GM18861 (cell line): ENCODE results near the gene TP53I11.

Experiments used
- ATAC-seq: cut with Tn5 transposase; IDR thresholded peaks from one replicate; pipeline ENCODE4 v1.9.1; 2021; ENCODE audit not compliant: unreplicated experiment

The TP53I11 gene

DNA sequence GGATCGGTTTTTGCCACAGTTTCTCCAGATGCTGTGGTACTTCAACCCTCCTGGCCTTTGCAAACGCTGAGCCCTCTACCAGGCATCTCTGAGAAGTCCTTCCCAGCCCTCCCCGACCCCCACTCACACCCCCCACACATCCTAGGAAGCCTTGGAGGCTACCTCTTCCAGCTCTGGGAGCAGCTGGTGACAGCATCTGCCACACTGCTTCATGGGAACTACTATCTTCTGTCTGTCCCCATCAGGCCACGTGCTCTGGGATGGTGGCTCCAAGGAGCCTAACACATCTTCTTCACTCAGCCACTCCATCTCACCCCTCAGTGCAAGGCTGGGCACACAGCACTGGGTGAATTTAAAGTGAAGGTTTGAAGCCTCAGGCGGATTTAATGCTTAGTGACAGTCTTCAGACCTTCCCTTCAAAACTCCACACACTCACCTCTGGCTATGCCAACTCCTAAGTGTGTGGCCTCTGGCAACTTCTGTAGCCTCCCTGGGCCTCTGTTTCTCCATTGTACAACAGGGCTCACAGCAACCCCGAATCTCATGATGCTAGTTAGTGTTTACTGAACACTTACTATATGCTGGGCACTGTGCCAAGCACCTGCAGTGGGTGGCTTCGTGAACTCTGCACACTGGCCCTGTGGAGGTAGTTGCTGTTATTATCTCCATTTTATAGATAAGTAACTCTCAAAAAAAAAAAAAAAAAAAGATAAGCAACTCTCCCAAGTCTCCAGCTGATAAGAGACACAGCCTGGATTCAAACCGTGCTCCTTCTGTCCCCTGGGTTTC is 7.3 kb upstream of the TP53I11 start:
- no peak for ATAC-seq

DNA sequence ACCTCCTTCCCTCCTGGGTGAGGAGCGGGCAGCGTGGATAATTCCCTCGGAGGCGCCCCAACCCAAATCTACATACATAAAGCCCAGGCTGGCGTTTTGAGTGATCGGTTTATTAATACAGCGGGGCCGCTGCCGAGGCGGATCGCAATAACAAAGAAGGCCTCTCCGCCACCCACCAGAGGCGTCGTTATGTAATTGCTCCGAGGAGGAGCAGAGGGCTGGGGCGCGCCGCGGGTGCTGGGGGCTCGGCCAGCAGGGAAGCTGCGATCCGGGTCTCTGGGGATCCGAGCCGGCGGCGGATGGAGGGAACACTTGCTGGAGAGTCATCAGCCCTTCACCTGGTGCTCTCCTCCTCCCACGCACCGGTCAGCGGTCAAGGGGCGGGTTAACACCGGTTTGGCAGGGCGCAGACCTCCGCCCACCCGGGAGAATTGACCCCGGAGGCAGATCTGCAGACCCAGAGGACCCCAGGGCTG is 6.4 kb upstream of the TP53I11 start:
- no peak for ATAC-seq

DNA sequence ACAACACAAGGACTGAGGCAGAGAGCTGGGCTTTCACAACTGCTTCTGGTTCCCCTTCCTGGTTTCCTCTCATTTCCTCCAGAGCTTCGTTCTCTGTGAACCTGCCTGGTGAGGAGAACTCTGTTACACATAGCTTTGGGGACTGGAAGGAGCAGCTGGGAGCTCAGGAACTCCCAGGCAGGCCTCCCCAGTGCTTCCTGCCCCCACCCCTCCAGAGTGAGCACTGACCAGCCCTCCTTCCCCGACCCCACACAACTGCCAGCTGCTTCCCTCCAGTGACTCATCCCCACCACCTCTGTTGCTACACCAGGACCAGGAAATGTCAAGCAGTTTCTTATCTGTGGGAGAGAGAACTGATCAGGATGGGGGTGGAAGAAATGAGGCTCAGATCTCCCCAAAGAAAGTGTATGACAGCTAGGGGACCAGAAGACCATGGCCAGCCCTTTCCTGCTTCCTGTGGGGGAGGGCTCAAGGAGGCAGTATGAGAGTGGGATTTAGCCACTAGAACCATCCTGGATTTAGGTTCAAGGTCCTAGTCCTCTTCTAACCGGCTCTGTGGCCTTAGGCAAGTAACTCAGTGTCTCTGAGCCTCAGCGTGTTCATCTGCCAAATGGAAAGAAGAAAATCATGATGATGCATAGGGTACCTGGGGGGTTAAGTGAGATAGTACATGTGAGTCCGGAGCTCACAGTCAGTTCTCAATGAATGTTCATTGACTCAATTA is 4.5 kb upstream of the TP53I11 start:
- ATAC-seq = no peak

DNA sequence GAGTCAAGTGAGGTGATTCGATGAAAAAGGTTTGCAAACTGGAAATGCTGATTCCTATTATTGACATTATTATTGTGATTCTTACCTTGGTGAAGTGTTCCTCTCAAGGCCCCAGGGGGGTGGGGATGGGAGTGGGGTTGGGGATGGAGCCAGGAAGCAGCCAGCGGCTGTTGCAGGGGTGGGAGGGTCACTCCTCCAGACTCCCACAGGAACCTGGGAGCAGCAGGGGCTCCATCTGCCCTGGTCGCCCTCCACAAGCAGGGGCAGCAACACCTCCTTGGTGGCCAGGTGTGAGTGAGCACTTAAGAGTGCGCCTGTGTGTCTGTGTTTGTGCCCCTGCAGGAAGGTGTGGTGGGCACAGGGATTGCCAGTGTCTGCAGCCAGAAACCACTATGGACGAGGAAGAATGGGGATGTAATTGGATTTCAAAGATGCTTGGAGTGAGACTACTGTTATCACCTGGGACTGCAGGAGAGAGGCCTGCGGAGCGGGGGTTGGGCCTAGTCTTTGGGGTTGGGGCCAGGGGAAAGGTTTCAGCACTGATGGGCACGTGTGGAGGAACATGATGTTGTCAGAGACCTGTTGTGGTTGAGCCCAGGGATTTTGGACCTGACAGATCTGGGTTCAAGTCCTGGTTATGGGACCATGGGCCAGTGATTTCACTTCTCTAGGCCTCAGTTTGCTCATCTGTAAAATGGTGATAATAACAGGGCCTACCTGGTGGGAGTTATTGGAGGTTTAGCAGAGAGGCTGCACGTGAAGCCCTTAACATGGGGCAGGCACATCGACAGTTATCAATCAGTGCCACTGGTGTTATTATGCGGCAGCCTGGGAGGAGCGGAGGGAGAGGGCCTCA is 3.6 kb upstream of the TP53I11 start:
- no peak for ATAC-seq

DNA sequence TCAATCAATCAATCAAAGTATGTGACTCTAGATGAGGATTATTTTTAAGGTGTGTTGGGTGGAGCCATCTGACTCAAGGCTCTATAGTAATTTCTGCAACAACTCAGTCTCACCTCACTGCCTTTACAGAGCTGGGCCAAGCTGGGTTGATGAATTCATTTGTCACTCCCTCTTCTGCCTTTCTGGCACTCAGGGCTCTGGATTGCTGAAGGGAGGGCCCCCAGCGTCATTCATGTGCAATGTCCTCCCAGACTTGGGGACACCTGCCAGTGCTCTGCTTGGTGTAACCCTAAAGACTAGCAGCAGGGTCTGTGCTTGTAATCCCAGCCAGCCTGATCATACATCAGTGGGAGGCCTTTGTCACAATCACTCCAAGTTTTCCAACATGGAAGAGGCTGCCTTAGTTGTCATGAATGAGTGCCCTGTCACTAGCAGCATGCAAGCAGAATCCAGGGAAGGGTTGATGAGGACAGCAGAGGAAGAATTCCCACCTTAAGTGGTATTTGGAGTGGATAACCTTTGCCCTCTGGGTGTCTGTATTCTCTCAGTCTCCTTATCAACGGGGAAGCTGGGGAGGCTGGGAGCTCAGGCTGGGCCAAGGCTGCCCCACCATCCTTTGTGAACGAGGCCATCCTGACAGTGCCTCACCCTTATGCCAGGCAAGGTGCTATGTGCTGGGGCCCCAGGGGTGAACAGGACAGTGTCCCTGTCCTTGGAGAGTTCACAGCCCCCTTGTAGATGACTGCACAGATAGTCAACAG is 2.0 kb upstream of the TP53I11 start:
- no peak for ATAC-seq

DNA sequence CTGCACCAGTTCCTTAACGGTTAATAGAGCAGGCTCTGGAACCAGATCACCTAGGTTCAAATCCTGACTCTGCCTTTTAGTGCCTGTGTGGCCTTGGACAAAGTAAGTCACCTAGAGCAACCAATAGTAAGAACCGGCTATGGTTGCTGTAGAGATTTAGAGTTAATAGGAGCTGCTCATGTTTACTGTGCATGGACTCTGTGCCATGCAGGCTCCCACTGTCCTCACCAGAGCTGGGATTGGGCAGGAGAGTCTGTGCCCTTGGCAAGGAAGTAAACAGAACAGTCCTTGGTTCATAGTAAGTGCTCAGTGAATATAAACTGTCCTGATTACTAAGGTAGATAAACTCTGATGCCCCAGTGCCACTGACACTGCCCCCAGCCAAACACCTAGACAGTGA is 1.4 kb upstream of the TP53I11 start:
- ATAC-seq = no peak

DNA sequence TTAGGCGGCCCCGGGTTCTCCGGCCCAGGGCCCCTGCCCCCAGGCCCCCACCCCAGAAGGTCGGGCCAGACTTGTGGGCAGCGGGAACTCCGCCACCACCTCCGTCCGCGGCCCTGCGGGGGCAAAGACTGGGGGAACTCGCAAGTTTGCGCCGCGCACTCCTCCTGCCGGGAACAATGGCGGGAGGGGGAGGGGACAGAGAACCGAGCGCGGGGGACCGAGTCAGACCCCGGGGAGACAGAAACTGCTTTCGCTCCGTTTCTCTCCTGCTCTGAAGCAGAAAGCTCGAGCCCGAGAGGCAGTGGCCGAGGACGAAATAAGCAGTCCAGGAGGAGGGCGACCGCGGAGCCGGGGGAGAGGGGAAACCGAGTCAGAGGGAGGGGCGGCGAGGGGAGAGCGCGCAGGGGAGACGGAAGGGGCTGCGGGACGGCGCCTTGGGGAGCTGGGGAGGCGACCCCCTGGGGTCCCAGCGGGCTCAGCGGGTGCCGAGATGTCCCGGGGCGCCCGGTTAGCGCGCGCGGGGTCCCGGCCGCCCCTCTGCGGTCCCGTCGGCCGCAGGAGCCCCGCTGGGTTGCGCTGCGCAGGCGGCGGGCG is 555 bp downstream of the TP53I11 start:
- no peak for ATAC-seq

DNA sequence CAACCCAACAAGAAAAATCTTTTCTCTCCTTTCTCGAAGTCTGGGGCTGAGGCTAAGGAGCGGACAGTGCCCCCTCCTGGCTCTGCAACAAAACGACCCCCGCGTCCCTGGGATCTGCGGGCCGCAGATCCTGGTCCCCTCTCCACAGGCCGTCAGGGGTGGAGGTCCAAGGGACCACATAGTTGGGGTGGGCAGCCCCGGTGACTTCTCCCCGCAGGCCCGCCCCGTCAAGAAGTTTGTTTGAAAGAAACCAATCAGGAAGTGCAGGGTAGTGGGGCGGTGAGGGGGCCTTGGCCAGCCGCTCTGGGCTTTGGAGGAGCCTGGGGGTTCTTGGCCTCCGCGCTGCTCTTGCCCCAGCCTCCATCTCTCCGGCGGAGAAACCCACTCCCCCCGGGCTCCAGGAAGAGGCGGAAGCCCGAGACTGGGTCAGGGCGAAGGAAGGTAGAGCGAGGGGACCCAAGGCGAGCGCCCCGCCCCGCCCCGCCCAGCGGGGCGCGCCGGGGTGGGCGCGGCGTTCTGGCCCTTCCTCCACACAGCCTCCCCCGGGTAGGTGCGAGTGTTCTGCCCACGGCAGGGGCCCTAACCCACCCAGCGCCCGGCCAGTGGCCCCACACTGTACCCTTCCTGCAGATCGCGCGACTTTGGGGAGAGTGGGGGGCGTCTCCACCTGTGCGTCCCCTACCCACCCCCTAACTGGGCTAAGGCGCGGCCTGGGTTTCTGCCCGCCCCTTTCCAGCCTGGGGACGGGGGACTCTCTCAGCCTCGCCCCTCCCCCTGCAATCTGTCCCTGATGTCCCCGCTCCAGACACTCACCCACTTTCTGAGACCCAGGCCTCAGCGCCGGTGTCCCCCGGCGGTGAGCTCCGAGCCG is 1.3 kb downstream of the TP53I11 start:
- ATAC-seq = no peak

DNA sequence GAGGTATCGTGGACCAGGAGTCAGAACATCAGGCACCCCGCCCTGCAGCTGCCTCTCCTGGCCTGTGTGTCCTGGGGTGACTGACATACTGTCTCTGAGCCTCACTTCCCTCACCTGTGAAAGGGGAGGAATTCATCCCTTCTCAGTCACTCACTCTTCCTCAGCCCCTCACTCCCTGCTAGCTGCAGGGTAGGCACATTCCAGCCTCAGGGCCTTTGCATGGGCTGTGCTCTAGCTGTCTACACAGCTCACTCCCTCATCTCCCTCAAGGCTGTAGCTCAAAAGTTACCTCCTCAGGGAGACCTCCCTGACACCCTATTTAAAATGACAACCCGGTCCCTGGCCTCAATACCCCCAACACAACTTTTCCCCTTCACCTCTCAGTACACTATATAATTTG is 2.5 kb downstream of the TP53I11 start:
- ATAC-seq = no peak

DNA sequence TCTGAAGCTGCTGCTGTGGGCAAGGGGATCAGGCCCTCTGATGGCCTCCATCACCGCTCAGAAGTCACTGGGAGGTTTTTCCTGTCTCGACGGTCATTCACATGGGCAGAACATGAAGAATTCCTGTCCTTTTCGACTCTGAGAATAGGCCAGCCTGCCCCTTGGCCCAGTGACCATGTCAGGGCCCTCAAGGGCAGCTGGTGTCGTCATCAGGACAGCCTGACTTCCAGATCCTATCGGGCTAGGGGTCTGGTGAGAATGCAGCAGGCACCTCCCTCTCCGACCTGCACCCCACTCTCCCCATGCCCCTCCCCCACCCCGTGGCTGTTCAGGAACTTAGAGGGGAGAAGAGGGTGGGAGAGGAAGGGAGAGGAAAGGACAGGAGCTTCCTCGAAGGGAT is 3.6 kb downstream of the TP53I11 start:
- no peak for ATAC-seq

DNA sequence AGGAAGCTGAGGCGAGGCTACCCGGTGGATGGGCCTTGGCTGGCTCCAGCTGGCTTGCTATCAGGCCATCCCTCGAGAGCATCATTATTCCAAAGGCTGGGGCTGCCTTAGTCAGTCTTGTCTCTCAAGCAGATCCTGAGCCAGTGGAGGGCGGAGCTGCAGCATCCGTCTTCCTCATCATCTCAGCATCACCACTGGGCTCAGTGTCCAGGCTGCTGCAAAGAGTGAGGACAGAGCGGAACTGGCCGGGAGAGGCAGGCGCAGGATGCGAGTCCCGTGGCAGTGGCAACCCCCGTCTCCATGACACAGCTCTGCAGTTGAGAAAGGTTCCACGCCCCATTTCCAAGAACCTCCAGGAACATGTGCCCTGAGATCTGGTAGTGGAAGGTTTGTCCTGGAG is 4.4 kb downstream of the TP53I11 start:
- no peak for ATAC-seq

DNA sequence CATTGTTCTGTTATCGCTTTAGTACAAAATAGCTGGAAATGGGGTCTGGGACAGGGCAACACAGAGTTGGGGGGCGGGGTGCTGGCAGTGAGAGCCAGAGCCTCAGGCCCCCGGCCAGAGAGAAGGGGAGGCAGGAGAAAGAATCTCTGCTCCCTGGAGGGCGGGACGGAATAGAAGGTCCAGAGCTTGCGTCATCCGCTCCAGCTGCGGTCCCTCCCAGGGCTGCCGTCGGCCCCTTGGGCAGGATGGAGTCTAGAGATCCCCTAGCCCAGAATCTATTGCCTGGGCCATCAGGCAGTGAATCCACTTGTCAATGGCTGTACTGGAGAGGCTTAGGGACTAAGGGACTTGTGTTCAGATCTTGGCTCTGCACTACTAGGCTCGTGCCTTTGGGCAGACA is 5.0 kb downstream of the TP53I11 start:
- ATAC-seq = no peak

DNA sequence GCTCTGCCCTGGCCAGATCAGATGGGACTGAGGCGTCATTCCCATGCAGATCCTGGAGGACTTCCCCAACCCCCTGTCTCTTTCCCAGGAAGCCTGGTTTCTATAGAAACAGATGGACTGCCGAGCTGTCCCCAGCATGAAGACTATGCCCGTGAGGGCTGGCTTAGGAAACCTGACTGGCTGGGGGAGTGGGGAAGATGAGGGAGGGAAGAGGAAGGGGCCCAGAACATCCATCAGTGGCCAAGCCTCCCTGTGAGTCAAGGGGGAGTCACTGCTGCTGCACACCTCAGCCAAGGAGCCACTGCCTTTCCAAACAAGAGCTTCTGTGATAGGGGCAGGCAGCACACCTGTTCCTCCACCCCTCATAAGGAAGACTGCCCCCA is 5.8 kb downstream of the TP53I11 start:
- no peak for ATAC-seq

DNA sequence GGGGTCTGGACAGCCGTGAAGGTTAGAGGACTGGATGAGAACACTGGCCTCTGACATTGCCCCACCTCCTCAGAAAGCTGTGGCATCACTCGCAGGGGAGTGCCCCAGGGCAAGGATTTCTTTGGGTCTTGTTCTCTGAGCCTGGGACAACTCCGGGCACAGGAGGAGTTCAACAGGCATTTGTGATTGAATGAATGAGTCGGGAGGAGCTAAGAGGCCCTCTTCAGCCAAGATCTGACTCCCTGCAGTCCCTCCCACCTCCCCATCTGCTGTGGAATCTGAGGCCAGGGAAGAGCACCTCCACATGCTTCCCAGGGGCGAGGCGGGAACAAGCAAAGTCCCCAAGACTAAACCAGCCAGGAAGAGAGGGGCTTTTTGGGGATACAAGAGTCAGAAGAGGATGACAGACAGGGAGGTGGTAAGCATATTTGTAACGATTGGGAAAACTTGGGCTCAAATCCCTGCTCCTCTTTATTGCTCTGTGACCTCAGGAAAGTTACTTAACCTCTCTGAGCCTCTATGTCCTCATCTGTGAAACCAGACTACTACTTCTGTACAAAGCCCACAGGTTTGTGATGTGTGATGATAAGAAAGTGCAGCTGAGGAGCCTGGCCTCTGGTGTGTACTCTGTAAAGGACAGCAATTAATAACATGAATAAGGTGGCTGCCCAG is 6.4 kb downstream of the TP53I11 start:
- ATAC-seq = no peak

DNA sequence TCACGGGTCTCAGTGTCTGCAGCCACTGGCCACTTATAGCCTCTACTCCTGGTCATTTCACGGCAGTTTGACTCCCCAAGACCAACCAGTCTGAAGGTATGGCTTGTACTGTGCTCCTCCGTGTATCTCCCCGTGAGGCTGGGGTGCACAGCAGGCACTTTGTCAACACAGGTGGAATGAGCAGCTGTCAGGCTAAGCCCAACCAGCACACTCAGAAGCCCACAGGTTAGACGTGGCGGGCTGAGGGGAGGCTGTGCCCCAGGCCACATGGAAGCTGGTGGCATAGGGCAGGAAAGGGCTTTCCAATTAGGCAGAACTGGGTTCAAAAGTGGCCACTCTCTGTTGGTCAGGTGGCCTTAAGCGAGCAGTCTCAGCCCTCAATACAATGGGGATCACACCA is 7.0 kb downstream of the TP53I11 start:
- no peak for ATAC-seq

DNA sequence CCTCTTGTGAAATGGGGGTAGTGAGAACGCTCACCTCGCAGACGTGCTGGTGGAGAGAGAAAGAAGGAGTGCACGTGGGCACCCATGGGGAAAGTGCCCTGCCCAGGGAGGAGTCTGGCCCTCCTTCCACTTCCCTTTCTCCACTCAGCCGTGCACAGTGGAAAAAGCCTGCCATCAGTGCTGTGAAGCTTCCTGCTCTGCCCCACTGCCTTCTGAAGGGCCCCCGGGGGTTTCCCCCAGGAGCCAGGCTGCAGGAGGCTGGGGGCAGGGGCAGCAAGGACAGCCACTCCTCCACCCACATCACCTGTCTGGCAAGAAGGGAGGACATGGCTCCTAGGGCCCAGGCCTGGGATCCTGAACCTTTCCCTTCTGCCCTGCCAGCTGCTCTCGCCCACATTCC is 7.6 kb downstream of the TP53I11 start:
- peak; percentile 80 for ATAC-seq

DNA sequence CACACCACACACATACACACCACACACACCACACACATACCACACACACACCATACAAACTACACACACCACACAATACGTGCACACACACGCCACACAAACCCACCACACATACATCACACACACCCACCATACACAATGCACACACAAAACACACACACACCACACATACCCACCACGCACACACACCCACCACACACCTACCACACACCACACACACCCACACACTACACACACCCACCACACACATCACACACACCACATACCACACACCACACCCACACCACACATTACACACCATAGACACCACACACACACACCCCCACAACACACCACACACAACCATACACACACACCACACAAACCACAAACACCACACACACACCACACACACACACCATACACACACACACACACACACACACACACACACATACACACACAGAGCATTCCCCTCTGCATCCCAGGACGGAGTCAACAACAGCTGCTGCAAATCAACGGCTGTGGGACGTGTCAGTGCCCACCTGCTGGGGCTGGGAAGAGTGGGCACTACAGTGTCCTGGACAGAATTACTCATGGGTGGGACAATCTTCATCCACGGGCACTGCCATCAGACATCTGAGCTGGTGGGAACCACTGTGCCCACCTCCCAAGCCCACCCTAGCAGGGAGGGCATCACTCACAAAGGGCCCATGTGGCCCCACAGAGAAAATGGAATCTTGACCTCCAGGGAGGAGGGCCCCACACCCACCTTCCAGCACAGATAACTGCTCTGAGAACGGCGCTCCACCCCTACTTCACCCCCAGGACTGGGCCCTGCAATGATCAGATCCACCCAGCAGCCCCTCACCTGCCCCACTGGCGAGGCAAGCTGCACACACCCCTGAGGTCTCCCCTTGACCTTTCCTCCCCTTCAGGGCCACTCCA is 8.4 kb downstream of the TP53I11 start:
- ATAC-seq = no peak
